HL-60/S4 treated with retinoic acid at 250 ng/mL for 4 days and 3 days (cell line): ENCODE measurements around the gene SERPINA3.

Experiments
- in situ Hi-C: fragments of 300-500 bp; cut with MboI; formaldehyde crosslinking; loops from 2 replicates; pipeline ENCODE4 v1.7.0; 2022; ENCODE audit warnings: low sequenced_read_pairs

SERPINA3 gene

GRCh38 chr14:94650806-94651805 is 38.9 kb downstream of the SERPINA3 start:
- in situ Hi-C loops = no loop called here

GRCh38 chr14:94653321-94653720 is 41.1 kb downstream of the SERPINA3 start:
- in situ Hi-C loops = no loop called here

GRCh38 chr14:94654071-94654861 is 42.1 kb downstream of the SERPINA3 start:
- in situ Hi-C loops = no loop called here

GRCh38 chr14:94655169-94655710 is 43.0 kb downstream of the SERPINA3 start:
- in situ Hi-C loops = no loop called here

GRCh38 chr14:94656043-94656442 is 43.9 kb downstream of the SERPINA3 start:
- in situ Hi-C loops = no loop called here

- in situ Hi-C loops = no loop called here
Observed at GRCh38 chr14:94659256-94659655, 47.1 kb downstream of the SERPINA3 start.

- in situ Hi-C loops = no loop called here
Observed at GRCh38 chr14:94659901-94660300, 47.7 kb downstream of the SERPINA3 start.

- in situ Hi-C loops = no loop called here
Observed at GRCh38 chr14:94660306-94660946, 48.2 kb downstream of the SERPINA3 start.

- in situ Hi-C loops = no loop called here
Observed at GRCh38 chr14:94663538-94663937, 51.3 kb downstream of the SERPINA3 start.

- in situ Hi-C loops = no loop called here
Observed at GRCh38 chr14:94663965-94664704, 51.9 kb downstream of the SERPINA3 start.

GRCh38 chr14:94665121-94665520 is 52.9 kb downstream of the SERPINA3 start:
- in situ Hi-C loops = no loop called here

GRCh38 chr14:94665544-94665943 is 53.4 kb downstream of the SERPINA3 start:
- in situ Hi-C loops = no loop called here

GRCh38 chr14:94670692-94671285 is 58.6 kb downstream of the SERPINA3 start:
- in situ Hi-C loops = no loop called here

GRCh38 chr14:94671870-94672444 is 59.8 kb downstream of the SERPINA3 start:
- in situ Hi-C loops = no loop called here

GRCh38 chr14:94673071-94673470 is 60.9 kb downstream of the SERPINA3 start:
- in situ Hi-C loops = no loop called here
